ENCODE data around the gene PARVA. TPM values are rescaled to one million over a fixed set of nuclear protein-coding genes. Genes with fewer than 3 reads are reported as not detected.

Gene PARVA
- total RNA-seq, 1 donor from 2014 or later = 144 TPM

- DNase-seq (ENCODE audit: extremely low spot score, unreplicated experiment) = no peak
- TF ChIP-seq CTCF (IDR thresholded peaks at IDR 0.05) = no peak
- peak overlapping the region; percentile 56 for H3K27ac Mint-ChIP-seq (ENCODE audit: unreplicated experiment)
- peaks cover 71% of the 10 kb centered on the region for H3K4me1 Mint-ChIP-seq (ENCODE audit: unreplicated experiment)
- no peak overlapping the region for H3K4me3 Mint-ChIP-seq (ENCODE audit: unreplicated experiment)
- H3K27me3 Mint-ChIP-seq (ENCODE audit: unreplicated experiment) = no peaks in the 10 kb centered on the region
- H3K36me3 Mint-ChIP-seq (ENCODE audit: unreplicated experiment) = peaks cover 2% of the 10 kb centered on the region
- H3K9me3 Mint-ChIP-seq (ENCODE audit: unreplicated experiment) = no peaks in the 10 kb centered on the region
Measured at GRCh38 chr11:12408156-12408770, 30.9 kb downstream of the PARVA start.

GRCh38 chr11:12409621-12410005, 32.2 kb downstream of the PARVA start:
- DNase-seq (ENCODE audit: extremely low spot score, unreplicated experiment) = no peak
- Mint-ChIP-seq H3K4me3 (ENCODE audit: unreplicated experiment) (no peak overlapping the region), H3K27me3 (ENCODE audit: unreplicated experiment) (no peaks in the 10 kb centered on the region), H3K4me1 (ENCODE audit: unreplicated experiment) (peaks cover 74% of the 10 kb centered on the region), H3K27ac (ENCODE audit: unreplicated experiment) (peak overlapping the region; percentile 90), H3K36me3 (ENCODE audit: unreplicated experiment) (peaks cover 2% of the 10 kb centered on the region), H3K9me3 (ENCODE audit: unreplicated experiment) (no peaks in the 10 kb centered on the region)
- TF ChIP-seq CTCF (IDR thresholded peaks at IDR 0.05) = no peak

DNA sequence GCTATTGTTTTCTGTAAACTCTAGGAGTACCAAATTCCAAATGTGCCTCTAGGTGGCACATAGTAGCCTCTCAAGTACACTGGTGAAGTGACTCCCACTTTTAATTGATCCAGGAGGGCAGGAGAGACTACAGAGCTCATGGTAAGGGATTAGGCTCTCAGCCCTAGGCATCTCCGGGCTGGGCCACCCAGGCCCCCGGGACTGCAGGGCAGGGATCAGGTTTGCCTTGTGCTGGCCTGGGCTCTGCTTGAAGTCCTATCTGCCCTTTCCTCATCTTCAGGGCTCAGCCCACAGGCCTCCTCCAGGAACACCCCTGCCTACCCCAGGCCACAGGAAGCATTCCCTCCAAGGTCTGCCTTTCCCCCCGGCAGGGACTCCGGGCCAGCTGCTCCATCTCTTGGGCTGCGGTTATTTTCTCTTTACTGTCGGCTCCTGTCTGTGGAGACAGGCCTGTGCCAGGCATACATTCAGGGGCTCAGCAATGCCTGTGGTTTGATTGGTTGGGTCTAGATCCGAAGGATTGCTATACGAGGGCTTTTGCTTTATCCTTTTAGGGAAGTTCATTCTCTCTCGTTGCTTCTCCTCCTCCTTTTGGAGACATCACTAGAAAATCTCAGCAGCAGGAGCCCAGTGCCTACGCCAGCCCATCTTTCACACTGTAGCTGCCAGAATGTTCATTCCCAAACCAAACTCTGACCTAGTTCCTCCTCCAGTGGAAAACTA, 32.8 kb downstream of the PARVA start:
- Mint-ChIP-seq H3K27ac (ENCODE audit: unreplicated experiment) (peak overlapping the region; percentile 90), H3K9me3 (ENCODE audit: unreplicated experiment) (no peaks in the 10 kb centered on the region), H3K4me1 (ENCODE audit: unreplicated experiment) (peaks cover 77% of the 10 kb centered on the region), H3K4me3 (ENCODE audit: unreplicated experiment) (no peak overlapping the region), H3K27me3 (ENCODE audit: unreplicated experiment) (no peaks in the 10 kb centered on the region), H3K36me3 (ENCODE audit: unreplicated experiment) (peaks cover 2% of the 10 kb centered on the region)
- TF ChIP-seq CTCF (IDR thresholded peaks at IDR 0.05) = peak; percentile 53
- DNase-seq (ENCODE audit: extremely low spot score, unreplicated experiment) = no peak

- peak overlapping the region; percentile 20 for H3K4me3 Mint-ChIP-seq (ENCODE audit: unreplicated experiment)
- peak overlapping the region; percentile 89 for H3K27ac Mint-ChIP-seq (ENCODE audit: unreplicated experiment)
- H3K4me1 Mint-ChIP-seq (ENCODE audit: unreplicated experiment) = peaks cover 85% of the 10 kb centered on the region
Measured at GRCh38 chr11:12411393-12411792, 34.0 kb downstream of the PARVA start.

More at GRCh38 chr11:12411393-12411792, 34.0 kb downstream of the PARVA start:
- DNase-seq (ENCODE audit: extremely low spot score, unreplicated experiment) = no peak
- Mint-ChIP-seq H3K36me3 (ENCODE audit: unreplicated experiment) (no peaks in the 10 kb centered on the region), H3K9me3 (ENCODE audit: unreplicated experiment) (no peaks in the 10 kb centered on the region), H3K27me3 (ENCODE audit: unreplicated experiment) (no peaks in the 10 kb centered on the region)
- no peak for TF ChIP-seq CTCF (IDR thresholded peaks at IDR 0.05)

All from osteocyte (in vitro differentiated cells).